Measurements from ENCODE around the gene DYNLT1.
A peak's percentile ranks its signal among the peaks of the same experiment; 100 is the strongest.

Gene DYNLT1

DNA sequence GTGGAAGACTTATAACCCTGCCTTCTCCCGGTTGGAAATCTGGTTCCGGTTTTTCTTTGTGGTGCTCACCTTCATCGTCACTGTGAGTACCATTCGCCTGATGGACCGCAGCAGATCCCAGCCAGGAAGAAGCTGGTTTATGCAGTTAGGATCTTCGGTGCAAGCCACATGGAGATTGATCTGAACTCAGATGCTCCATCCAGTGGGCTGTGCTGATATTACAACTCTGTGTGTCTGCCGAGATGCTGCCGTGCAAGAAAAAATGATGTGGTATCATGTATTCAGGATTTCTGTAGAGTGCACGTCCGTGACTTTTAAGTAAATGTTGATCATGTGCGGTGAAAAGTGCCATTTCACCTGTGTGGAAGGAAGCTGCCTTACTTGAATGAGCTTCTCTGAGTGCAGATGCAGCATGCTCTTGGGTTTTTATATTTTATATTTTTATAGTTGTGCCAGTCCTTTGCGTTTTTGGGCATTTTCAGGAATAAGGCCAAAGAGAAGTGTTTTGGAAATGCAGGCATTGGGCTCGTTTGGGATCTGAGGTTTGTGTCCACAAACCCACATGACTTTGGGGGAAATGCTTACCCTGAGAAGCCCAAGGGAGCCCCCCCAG lies 39.2 kb downstream of the DYNLT1 start:
- Histone ChIP-seq H3K27me3 (no peaks in the 10 kb centered on the region), H3K4me3 (ENCODE audit: low read depth, low read length) (no peak overlapping the region), H3K36me3 (peaks cover 48% of the 10 kb centered on the region), H3K4me1 (peaks cover 6% of the 10 kb centered on the region), H3K9me3 (no peaks in the 10 kb centered on the region)
- TF ChIP-seq CTCF (IDR thresholded peaks at IDR 0.05; ENCODE audit: low read depth, low read length) = peak; percentile 86
- DNase-seq = peak; percentile 81

DNA sequence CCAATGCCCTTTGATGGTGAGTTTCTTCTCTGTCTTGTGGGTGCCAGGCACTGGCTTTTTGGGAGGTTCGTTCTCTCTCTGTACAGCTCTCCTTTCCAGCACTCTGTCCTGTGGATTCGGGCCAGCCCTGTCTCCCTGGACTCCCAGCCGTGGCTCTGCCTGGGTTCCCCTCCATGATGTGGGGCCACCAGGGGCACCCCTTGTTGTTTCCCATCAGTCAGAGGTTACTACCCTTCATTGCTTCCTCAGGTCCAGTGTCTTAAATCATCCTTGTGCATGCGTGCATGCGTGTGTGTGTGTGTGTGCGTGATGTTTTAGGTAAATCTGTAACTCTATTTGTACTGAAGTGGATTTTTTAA lies 40.5 kb downstream of the DYNLT1 start:
- Histone ChIP-seq H3K36me3 (peaks cover 41% of the 10 kb centered on the region), H3K4me1 (peaks cover 6% of the 10 kb centered on the region), H3K27me3 (no peaks in the 10 kb centered on the region), H3K4me3 (ENCODE audit: low read depth, low read length) (no peak overlapping the region), H3K9me3 (no peaks in the 10 kb centered on the region)
- TF ChIP-seq CTCF (IDR thresholded peaks at IDR 0.05; ENCODE audit: low read depth, low read length) = no peak
- no peak for DNase-seq

- Histone ChIP-seq H3K36me3 (peaks cover 35% of the 10 kb centered on the region), H3K4me3 (ENCODE audit: low read depth, low read length) (no peak overlapping the region), H3K4me1 (peaks cover 6% of the 10 kb centered on the region), H3K9me3 (no peaks in the 10 kb centered on the region), H3K27me3 (no peaks in the 10 kb centered on the region)
- DNase-seq = no peak
- no peak for TF ChIP-seq CTCF (IDR thresholded peaks at IDR 0.05; ENCODE audit: low read depth, low read length)
Measured at GRCh38 chr6:158603261-158604047, 41.1 kb downstream of the DYNLT1 start.

GRCh38 chr6:158599635-158600034 lies 44.9 kb downstream of the DYNLT1 start:
- Histone ChIP-seq H3K4me3 (ENCODE audit: low read depth, low read length) (no peak overlapping the region), H3K4me1 (peaks cover 6% of the 10 kb centered on the region), H3K9me3 (no peaks in the 10 kb centered on the region), H3K27me3 (no peaks in the 10 kb centered on the region), H3K36me3 (peaks cover 36% of the 10 kb centered on the region)
- TF ChIP-seq CTCF (IDR thresholded peaks at IDR 0.05; ENCODE audit: low read depth, low read length) = no peak
- no peak for DNase-seq

GRCh38 chr6:158597565-158597964 lies 47.0 kb downstream of the DYNLT1 start:
- Histone ChIP-seq H3K4me1 (no peaks in the 10 kb centered on the region), H3K9me3 (no peaks in the 10 kb centered on the region), H3K36me3 (peaks cover 53% of the 10 kb centered on the region), H3K4me3 (ENCODE audit: low read depth, low read length) (no peak overlapping the region), H3K27me3 (no peaks in the 10 kb centered on the region)
- no peak for DNase-seq
- no peak for TF ChIP-seq CTCF (IDR thresholded peaks at IDR 0.05; ENCODE audit: low read depth, low read length)

DNA sequence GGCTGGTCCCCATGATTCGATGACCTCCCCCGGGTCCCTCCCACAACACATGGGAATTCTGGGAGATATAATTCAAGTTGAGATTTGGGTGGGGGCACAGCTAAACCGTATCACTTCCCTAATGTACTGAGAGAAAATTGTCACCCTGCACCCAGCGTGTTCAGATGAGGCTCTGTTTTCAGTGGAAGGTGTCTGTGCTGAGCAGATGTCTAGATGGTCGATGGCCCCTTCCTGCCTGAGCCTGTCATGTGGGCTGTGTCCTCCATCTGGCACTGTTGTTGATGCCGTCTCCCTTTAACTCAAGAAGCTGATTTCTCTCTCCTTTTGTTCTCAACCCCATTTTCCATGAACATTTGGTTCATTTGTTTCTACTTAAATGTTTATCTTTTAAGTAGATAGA lies 47.7 kb downstream of the DYNLT1 start:
- Histone ChIP-seq H3K4me1 (no peaks in the 10 kb centered on the region), H3K36me3 (peaks cover 57% of the 10 kb centered on the region), H3K27me3 (no peaks in the 10 kb centered on the region), H3K4me3 (ENCODE audit: low read depth, low read length) (no peak overlapping the region), H3K9me3 (no peaks in the 10 kb centered on the region)
- no peak for TF ChIP-seq CTCF (IDR thresholded peaks at IDR 0.05; ENCODE audit: low read depth, low read length)
- no peak for DNase-seq

Measured in BE2C (cell line).